ENCODE results near the gene TSC1. TPM values are rescaled to one million over a fixed set of nuclear protein-coding genes. Genes with fewer than 3 reads are reported as not detected.

The TSC1 gene
- total RNA-seq, 4 donors from 2014 or later: 24.3 to 44.2 (median 36.9) TPM

Small RNA genes lying within 50 kb of the gene (small RNA-seq; reads per million reads assigned to genes)
- 0 reads per million in 4 donors for gene AL593851.1
- 1.9 to 8.0 (median 3.2) reads per million in 4 donors for gene MIR548AW
- 0 reads per million in 4 donors for gene RNU7-21P

Other genes with a start within 250 kb of the TSC1 start
- under 1 TPM; 0.31 to 0.81 (median 0.63) TPM for gene AK8, start 66.3 kb downstream of the TSC1 start, total RNA-seq
- 1 to 10 TPM; 2.6 to 8.2 (median 3.9) TPM for gene SPACA9, start 65.7 kb downstream of the TSC1 start, total RNA-seq
- gene GFI1B, start 34.1 kb upstream of the TSC1 start, total RNA-seq: not detected
- 10 to 100 TPM; 43.5 to 51.5 (median 48.9) TPM for gene GTF3C5, start 86.4 kb upstream of the TSC1 start, total RNA-seq
- under 1 TPM in 3 of 4 donors, not detected in 1; 0.35 to 0.81 (median 0.62) TPM for gene CEL, start 117.4 kb upstream of the TSC1 start, total RNA-seq
- gene RALGDS, start 176.6 kb upstream of the TSC1 start, total RNA-seq: 10 to 100 TPM; 44.8 to 53.0 (median 49.8) TPM
- 10 to 100 TPM; 11.3 to 18.0 (median 15.6) TPM for gene GBGT1, start 219.3 kb upstream of the TSC1 start, total RNA-seq